H1 (cell line): ENCODE measurements around the gene AKTIP. TPM values are rescaled to one million over a fixed set of nuclear protein-coding genes. Genes with fewer than 3 reads are reported as not detected.

Experiments used
- CTCF ChIA-PET: fragments of 300-600 bp; sonication (Branson Sonifier 250); formaldehyde crosslinking; loops from one replicate; lab custom pipeline; 2021; ENCODE audit not compliant: partially characterized antibody; lab: Charles Lee
- POLR2A ChIA-PET: fragments of 300-600 bp; sonication (Branson Sonifier 250); formaldehyde crosslinking; loops from one replicate; lab custom pipeline; 2021; ENCODE audit warnings: inconsistent platforms; ENCODE audit not compliant: partially characterized antibody; lab: Charles Lee
- DNase-seq, 2 experiments: peaks; one replicate each; pipeline versions ENCODE4 v3.0.0 to v3.0.0-alpha.2; 2010 to 2022; ENCODE audit warnings: low spot score in 2 of 2, low read depth in 1 of 2, mixed read lengths in 1 of 2
- FAIRE-seq: peaks from 2 replicates; lab custom pipeline; 2011; peaks lifted over from hg19 to GRCh38; lab: Jason Lieb, UNC
- H2AFZ ChIP-seq: 2 replicates; pipeline ENCODE4 v1.8.1; 2012; ENCODE audit warnings: low read length, inconsistent platforms
- H2AK5ac ChIP-seq: 2 replicates; pipeline ENCODE4 v1.6.1; 2013; ENCODE audit warnings: low read depth, low read length
- H2BK120ac ChIP-seq: replicated peaks from 2 replicates; pipeline ENCODE3; 2013; ENCODE audit warnings: low read depth, low read length, inconsistent platforms
- H2BK12ac ChIP-seq: 2 replicates; pipeline ENCODE4 v1.6.1; 2013; ENCODE audit warnings: low read depth, low read length
- H2BK15ac ChIP-seq: 2 replicates; pipeline ENCODE4 v1.6.1; 2013; ENCODE audit warnings: low read length
- H2BK20ac ChIP-seq: 2 replicates; pipeline ENCODE4 v1.6.1; 2013; ENCODE audit warnings: low read length
- H2BK5ac ChIP-seq: 2 replicates; pipeline ENCODE4 v1.6.1; 2013; ENCODE audit warnings: low read depth, low read length
- H3K14ac ChIP-seq: 2 replicates; pipeline ENCODE4 v1.6.1; 2013; ENCODE audit warnings: inconsistent platforms; ENCODE audit not compliant: insufficient read length
- H3K18ac ChIP-seq: 2 replicates; pipeline ENCODE4 v1.6.1; 2013; ENCODE audit warnings: low read length; ENCODE audit errors: extremely low read depth
- H3K23ac ChIP-seq: 2 replicates; pipeline ENCODE4 v1.6.1; 2013; ENCODE audit warnings: inconsistent platforms; ENCODE audit not compliant: insufficient read length
- H3K23me2 ChIP-seq: 2 replicates; pipeline ENCODE4 v1.6.1; 2013; ENCODE audit warnings: low read depth, low read length
- H3K27ac ChIP-seq: 2 replicates; pipeline ENCODE4 v1.6.1; 2011; ENCODE audit warnings: low read depth, low read length, inconsistent platforms
- H3K27me3 ChIP-seq, 4 experiments: replicated peaks in 1 of 4; 1 replicate in 1 of 4; 2 replicates in 3 of 4; pipeline versions ENCODE4 v1.6.1 to v1.8.1; 2011 to 2013; ENCODE audit warnings: low read length in 3 of 4, mild to moderate bottlenecking in 3 of 4, inconsistent platforms in 2 of 4, mixed read lengths in 2 of 4, moderate library complexity in 1 of 4; ENCODE audit not compliant: control insufficient read depth in 3 of 4, insufficient read depth in 3 of 4; ENCODE audit errors: extremely low read depth in 1 of 4
- H3K36me3 ChIP-seq, 4 experiments: 2 replicates each; pipeline versions ENCODE4 v1.6.1 to v1.8.1; 2011 to 2013; ENCODE audit warnings: mild to moderate bottlenecking in 4 of 4, low read length in 3 of 4, moderate library complexity in 2 of 4, control low read depth in 1 of 4, inconsistent platforms in 1 of 4; ENCODE audit not compliant: insufficient read depth in 4 of 4, control insufficient read depth in 2 of 4
- H3K4ac ChIP-seq: replicated peaks from 2 replicates; pipeline ENCODE3; 2013; ENCODE audit warnings: low read length, low read depth, mixed read lengths, inconsistent platforms; ENCODE audit not compliant: insufficient read length
- H3K4me1 ChIP-seq, 4 experiments: replicated peaks in 1 of 4; 1 replicate in 1 of 4; 2 replicates in 3 of 4; pipeline versions ENCODE4 v1.6.1 to v1.8.1; 2011 to 2013; ENCODE audit warnings: low read length in 3 of 4, inconsistent platforms in 2 of 4, mixed read lengths in 1 of 4; ENCODE audit not compliant: insufficient read depth in 4 of 4, control insufficient read depth in 3 of 4
- H3K4me2 ChIP-seq, 2 experiments: 2 replicates each; pipeline versions ENCODE4 v1.6.1 to v1.8.1; 2011 to 2013; ENCODE audit warnings: low read depth in 2 of 2, low read length in 2 of 2, control low read depth in 1 of 2, inconsistent platforms in 1 of 2, mild to moderate bottlenecking in 1 of 2; ENCODE audit not compliant: insufficient read depth in 1 of 2
- H3K4me3 ChIP-seq, 4 experiments: fragments of 200-600, 300-600 bp in 1 of 4; sonication (generic), shearing (Covaris generic), sonication (Bioruptor Twin) in 1 of 4; 2 replicates each; pipeline versions ENCODE4 v1.5.1 to v1.8.1; 2011 to 2016; ENCODE audit warnings: low read length in 4 of 4, low read depth in 3 of 4, control low read depth in 2 of 4, inconsistent platforms in 2 of 4, mild to moderate bottlenecking in 2 of 4, mixed read lengths in 1 of 4, moderate library complexity in 1 of 4; ENCODE audit not compliant: insufficient read depth in 2 of 4; ENCODE audit errors: extremely low read depth in 1 of 4
- H3K56ac ChIP-seq: replicated peaks from 2 replicates; pipeline ENCODE3; 2013; ENCODE audit warnings: low read depth, mild to moderate bottlenecking, mixed read lengths, low read length, inconsistent platforms; ENCODE audit not compliant: insufficient read length
- H3K79me1 ChIP-seq: 2 replicates; pipeline ENCODE4 v1.6.1; 2013; ENCODE audit warnings: low read depth, low read length, control low read depth
- H3K79me2 ChIP-seq, 2 experiments: 2 replicates each; pipeline versions ENCODE4 v1.6.1 to v1.8.1; 2012 to 2013; ENCODE audit warnings: low read length in 2 of 2, mild to moderate bottlenecking in 2 of 2, inconsistent platforms in 1 of 2; ENCODE audit not compliant: insufficient read depth in 2 of 2, control insufficient read depth in 1 of 2
- H3K9ac ChIP-seq, 4 experiments: replicated peaks in 1 of 4; 1 replicate in 1 of 4; 2 replicates in 3 of 4; pipeline versions ENCODE4 v1.6.1 to v1.8.1; 2011 to 2013; ENCODE audit warnings: low read depth in 3 of 4, low read length in 3 of 4, control low read depth in 2 of 4, mild to moderate bottlenecking in 2 of 4, moderate library complexity in 2 of 4, inconsistent platforms in 1 of 4; ENCODE audit errors: extremely low read depth in 1 of 4
- H3K9me3 ChIP-seq, 2 experiments: 2 replicates each; pipeline versions ENCODE4 v1.6.1 to v1.8.1; 2012 to 2013; ENCODE audit warnings: mild to moderate bottlenecking in 2 of 2, moderate library complexity in 2 of 2, control low read depth in 1 of 2, inconsistent platforms in 1 of 2, low read depth in 1 of 2, low read length in 1 of 2, mixed read lengths in 1 of 2; ENCODE audit not compliant: insufficient read depth in 2 of 2
- H4K20me1 ChIP-seq, 2 experiments: replicated peaks in 1 of 2; 2 replicates each; pipeline versions ENCODE3 to v1.8.1; 2011 to 2013; ENCODE audit warnings: inconsistent platforms in 2 of 2, low read length in 2 of 2, mild to moderate bottlenecking in 1 of 2; ENCODE audit not compliant: insufficient read depth in 2 of 2, control insufficient read depth in 1 of 2
- H4K5ac ChIP-seq: 2 replicates; pipeline ENCODE4 v1.6.1; 2013; ENCODE audit warnings: low read length, low read depth, mixed read lengths, inconsistent platforms; ENCODE audit not compliant: insufficient read length
- H4K8ac ChIP-seq: 2 replicates; pipeline ENCODE4 v1.8.0; 2013; ENCODE audit warnings: mild to moderate bottlenecking, moderate library complexity, low read length, inconsistent platforms; ENCODE audit not compliant: insufficient read depth; ENCODE audit errors: extremely low read depth
- H4K91ac ChIP-seq: replicated peaks from 2 replicates; pipeline ENCODE3; 2013; ENCODE audit warnings: low read length, mixed read lengths, inconsistent platforms; ENCODE audit not compliant: insufficient read length
- CHD1 ChIP-seq: IDR thresholded peaks from 2 replicates; pipeline ENCODE4 v1.6.1; 2012; ENCODE audit warnings: low read depth, low read length, improper control_type of control experiment
- GABPA ChIP-seq: IDR thresholded peaks from 2 replicates; pipeline ENCODE4 v1.6.1; 2011; ENCODE audit warnings: mild to moderate bottlenecking, low read length, moderate library complexity, borderline replicate concordance; ENCODE audit not compliant: insufficient read depth
- KDM1A ChIP-seq: fragments of 200-600, 300-600 bp; sonication (generic); IDR thresholded peaks from 2 replicates; pipeline ENCODE4 v1.7.1; 2016; ENCODE audit warnings: mild to moderate bottlenecking, low read length, borderline replicate concordance
- KDM4A ChIP-seq: IDR thresholded peaks from one replicate; pipeline ENCODE4 v1.7.1; 2012; ENCODE audit warnings: low read depth, mild to moderate bottlenecking, moderate library complexity, low read length, inconsistent platforms; ENCODE audit not compliant: severe bottlenecking
- MAX ChIP-seq: IDR thresholded peaks from 2 replicates; pipeline ENCODE4 v1.6.1; 2012; ENCODE audit warnings: inconsistent platforms
- PHF8 ChIP-seq: fragments of 200-600 bp; sonication (generic); conservative IDR thresholded peaks from 2 replicates; pipeline ENCODE4 v1.7.1; 2012; ENCODE audit warnings: low read depth, mild to moderate bottlenecking, inconsistent platforms, low read length, moderate library complexity
- RAD21 ChIP-seq, 2 experiments: IDR thresholded peaks in 1 of 2; conservative IDR thresholded peaks in 1 of 2; 2 replicates each; pipeline ENCODE4 v1.6.1; 2011; ENCODE audit warnings: low read depth in 2 of 2, low read length in 2 of 2, improper control_type of control experiment in 1 of 2, inconsistent platforms in 1 of 2, mild to moderate bottlenecking in 1 of 2, moderate library complexity in 1 of 2
- SIX5 ChIP-seq: IDR thresholded peaks from 2 replicates; pipeline ENCODE4 v1.6.1; 2011; ENCODE audit warnings: mild to moderate bottlenecking, low read depth, low read length
- SUZ12 ChIP-seq: fragments of 200-600 bp; sonication (generic); IDR thresholded peaks from 2 replicates; pipeline ENCODE4 v1.6.1; 2012; ENCODE audit warnings: mild to moderate bottlenecking, inconsistent platforms, low read length, moderate library complexity, mixed read lengths
- TAF7 ChIP-seq: optimal IDR thresholded peaks from 2 replicates; pipeline ENCODE3; 2011; ENCODE audit warnings: low read depth, mild to moderate bottlenecking, inconsistent platforms, low read length, moderate library complexity, borderline replicate concordance
- polyA plus RNA-seq, 7 experiments: library from polyadenylated mRNA; depleted of rRNA in 3 of 7; stranded (reverse) in 5 of 7; unstranded in 2 of 7; fragments of >200 nt in 5 of 7; fragments of 200-250 nt in 2 of 7; gene quantifications; 1 replicate in 5 of 7; 2 replicates in 1 of 7; 4 replicates in 1 of 7; pipeline versions ENCODE4 v1.2.1 to v1.2.3, GENCODE V29; 2011 to 2013; ENCODE audit warnings: missing spikeins in 2 of 7, mixed read lengths in 2 of 7
- total RNA-seq: library from RNA; stranded (reverse); fragmentation: NEBNext Ultra II Directional; extraction: Animal tissue kit (Norgen Biotek cat#: 25700); gene quantifications from 2 replicates; pipeline ENCODE4 v1.2.1, GENCODE V29; 2021

Gene AKTIP
- total and polyA plus RNA-seq, 2 of the 8 experiments (the other 6 are each of a cell fraction or from before 2014, with no cell fraction given): 15.0 to 15.6 TPM

DNA sequence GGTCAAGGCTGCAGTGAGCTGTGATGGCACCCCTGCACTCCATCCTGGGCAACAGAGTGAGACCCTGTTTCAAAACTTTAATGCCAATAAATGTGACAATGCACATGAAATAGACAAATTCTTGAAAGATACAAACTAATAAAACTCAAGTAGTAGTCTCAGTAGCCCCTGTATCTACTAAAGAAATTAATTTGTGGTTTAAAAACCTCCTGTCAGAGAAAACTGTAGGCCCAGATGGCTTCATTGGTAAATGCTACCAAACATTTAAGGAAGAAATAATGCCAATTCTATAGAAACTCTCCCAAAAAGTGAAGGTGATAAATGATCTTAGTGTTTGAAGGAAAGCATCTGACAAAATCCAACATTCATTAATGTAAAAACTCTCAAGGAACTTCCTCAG, 16.8 kb downstream of the AKTIP start:
- no peak for FAIRE-seq
- H2BK5ac ChIP-seq: no peak overlapping the region

More for the DNA sequence above, 16.8 kb downstream of the AKTIP start:
- Histone ChIP-seq H3K27me3 (no peaks in the 10 kb centered on the region), H3K9ac (no peak overlapping the region), H4K5ac (no peak overlapping the region), H3K23ac (no peak overlapping the region), H3K79me2 (no peaks in the 10 kb centered on the region), H4K8ac (no peak overlapping the region), H2AK5ac (no peak overlapping the region), H3K14ac (no peak overlapping the region), H3K56ac (no peak overlapping the region), H2BK15ac (no peak overlapping the region), H3K9me3 (peaks cover 3 to 4% of the 10 kb centered on the region in 2 experiments; a peak in 1 of 4 replicates), H4K91ac (no peak overlapping the region), H2BK120ac (no peak overlapping the region), H2AFZ (no peak overlapping the region), H4K20me1 (no peaks in the 10 kb centered on the region), H3K27ac (no peak overlapping the region), H2BK20ac (no peak overlapping the region), H3K4me3 (no peak overlapping the region), H3K79me1 (no peaks in the 10 kb centered on the region), H3K4me2 (no peak overlapping the region), H3K36me3 (peaks cover 8 to 61% (median 25%) of the 10 kb centered on the region in 4 experiments), H3K18ac (no peak overlapping the region), H2BK12ac (no peak overlapping the region), H3K4me1 (no peaks in the 10 kb centered on the region), H3K4ac (no peak overlapping the region), H3K23me2 (no peaks in the 10 kb centered on the region)
- ChIA-PET POLR2A (no interaction called here), CTCF (no interaction called here)
- TF ChIP-seq MAX: no peak
- no peak for TF ChIP-seq TAF7
- TF ChIP-seq CHD1: no peak
- no peak for TF ChIP-seq RAD21 (IDR thresholded peaks at IDR 0.05 in 1 of 2, conservative IDR thresholded peaks at IDR 0.05 in 1 of 2; ENCODE audit: low read depth in 2 of 2, low read length in 2 of 2)
- no peak for TF ChIP-seq SUZ12
- no peak for TF ChIP-seq SIX5
- no peak for TF ChIP-seq GABPA
- TF ChIP-seq KDM1A: no peak
- TF ChIP-seq PHF8: no peak
- TF ChIP-seq KDM4A: no peak
- no peak for DNase-seq
